ENCODE data around the gene FOXR1. TPM values are rescaled to one million over a fixed set of nuclear protein-coding genes. Genes with fewer than 3 reads are reported as not detected.

The FOXR1 gene
- total RNA-seq, 1 experiment from 2014 or later = not detected

GRCh38 chr11:119025978-119026766, 54.6 kb downstream of the FOXR1 start (continued):
- TF ChIP-seq OVOL2 (CRISPR knock-in tag; IDR thresholded peaks at IDR 0.05; ENCODE audit: borderline replicate concordance) (no peak), ESRRA (CRISPR knock-in tag; IDR thresholded peaks at IDR 0.05; ENCODE audit: borderline replicate concordance) (no peak), TEAD4 (CRISPR knock-in tag; IDR thresholded peaks at IDR 0.05) (no peak), IRF1 (CRISPR knock-in tag; IDR thresholded peaks at IDR 0.05) (no peak), ZSCAN18 (CRISPR knock-in tag; IDR thresholded peaks at IDR 0.05) (no peak), ZMAT4 (CRISPR knock-in tag; IDR thresholded peaks at IDR 0.05) (no peak), E2F1 (CRISPR knock-in tag; IDR thresholded peaks at IDR 0.05) (no peak), NFATC4 (CRISPR knock-in tag; IDR thresholded peaks at IDR 0.05) (no peak), NR2C2 (CRISPR knock-in tag; IDR thresholded peaks at IDR 0.05) (no peak), CREM (CRISPR knock-in tag; IDR thresholded peaks at IDR 0.05) (no peak)

- Mint-ChIP-seq H3K27me3 (ENCODE audit: low read depth) (no peaks in the 10 kb centered on the region), H3K36me3 (peaks cover 47% of the 10 kb centered on the region), H3K27ac (no peak overlapping the region; the same call in 1 of the 2 replicates), H3K4me1 (peaks cover 19% of the 10 kb centered on the region), H3K4me3 (no peak overlapping the region), H3K9me3 (no peaks in the 10 kb centered on the region)
- no peak for ATAC-seq
- DNase-seq (ENCODE audit: low spot score) = no peak
- ChIA-PET CTCF (no interaction called here), POLR2A (interaction anchor here (1.2 kb wide), 1 partner anchor 68 kb away, joined by 3 read pairs; a partner anchor contains a TSS)
- no peak for TF ChIP-seq ATF3 (CRISPR knock-in tag; conservative IDR thresholded peaks at IDR 0.05)
- no peak for TF ChIP-seq ETV6 (CRISPR knock-in tag; IDR thresholded peaks at IDR 0.05)
- no peak for TF ChIP-seq FOXP1 (CRISPR knock-in tag; IDR thresholded peaks at IDR 0.05; ENCODE audit: borderline replicate concordance)
- TF ChIP-seq E2F4 (CRISPR knock-in tag; IDR thresholded peaks at IDR 0.05; ENCODE audit: borderline replicate concordance, low read depth) = no peak
- no peak for TF ChIP-seq HMGA2 (CRISPR knock-in tag; IDR thresholded peaks at IDR 0.05)
- TF ChIP-seq MYBL2 (CRISPR knock-in tag; IDR thresholded peaks at IDR 0.05) = no peak
- TF ChIP-seq FOXK1 (CRISPR knock-in tag; IDR thresholded peaks at IDR 0.05) = no peak
- TF ChIP-seq JAZF1 (CRISPR knock-in tag; IDR thresholded peaks at IDR 0.05) = no peak
- no peak for TF ChIP-seq ZNF532 (CRISPR knock-in tag; IDR thresholded peaks at IDR 0.05; ENCODE audit: borderline replicate concordance)
- TF ChIP-seq GTF2I (CRISPR knock-in tag; conservative IDR thresholded peaks at IDR 0.05) = no peak
- TF ChIP-seq GRHL2 (CRISPR knock-in tag; IDR thresholded peaks at IDR 0.05; ENCODE audit: insufficient replicate concordance, severe bottlenecking) = no peak
- no peak for TF ChIP-seq ZBTB21 (CRISPR knock-in tag; IDR thresholded peaks at IDR 0.05; ENCODE audit: borderline replicate concordance)
- TF ChIP-seq ESRRA (CRISPR knock-in tag; IDR thresholded peaks at IDR 0.05; ENCODE audit: borderline replicate concordance) = no peak
- no peak for TF ChIP-seq EMX1 (CRISPR knock-in tag; IDR thresholded peaks at IDR 0.05)
- no peak for TF ChIP-seq IRF2 (CRISPR knock-in tag; IDR thresholded peaks at IDR 0.05; ENCODE audit: borderline replicate concordance, low read depth)
- TF ChIP-seq TP53 (CRISPR knock-in tag; IDR thresholded peaks at IDR 0.05) = no peak
Measured at GRCh38 chr11:119026970-119027369, 55.4 kb downstream of the FOXR1 start.

Measured in WTC11 (cell line).